ENCODE results near the gene TPX2.
A peak's percentile ranks its signal among the peaks of the same experiment; 100 is the strongest.
"Not testable (repeated sequence)": the region's sequence is repeated elsewhere in the genome, so short reads cannot be mapped to it uniquely, and the experiment has no call there.

TPX2 gene

DNA sequence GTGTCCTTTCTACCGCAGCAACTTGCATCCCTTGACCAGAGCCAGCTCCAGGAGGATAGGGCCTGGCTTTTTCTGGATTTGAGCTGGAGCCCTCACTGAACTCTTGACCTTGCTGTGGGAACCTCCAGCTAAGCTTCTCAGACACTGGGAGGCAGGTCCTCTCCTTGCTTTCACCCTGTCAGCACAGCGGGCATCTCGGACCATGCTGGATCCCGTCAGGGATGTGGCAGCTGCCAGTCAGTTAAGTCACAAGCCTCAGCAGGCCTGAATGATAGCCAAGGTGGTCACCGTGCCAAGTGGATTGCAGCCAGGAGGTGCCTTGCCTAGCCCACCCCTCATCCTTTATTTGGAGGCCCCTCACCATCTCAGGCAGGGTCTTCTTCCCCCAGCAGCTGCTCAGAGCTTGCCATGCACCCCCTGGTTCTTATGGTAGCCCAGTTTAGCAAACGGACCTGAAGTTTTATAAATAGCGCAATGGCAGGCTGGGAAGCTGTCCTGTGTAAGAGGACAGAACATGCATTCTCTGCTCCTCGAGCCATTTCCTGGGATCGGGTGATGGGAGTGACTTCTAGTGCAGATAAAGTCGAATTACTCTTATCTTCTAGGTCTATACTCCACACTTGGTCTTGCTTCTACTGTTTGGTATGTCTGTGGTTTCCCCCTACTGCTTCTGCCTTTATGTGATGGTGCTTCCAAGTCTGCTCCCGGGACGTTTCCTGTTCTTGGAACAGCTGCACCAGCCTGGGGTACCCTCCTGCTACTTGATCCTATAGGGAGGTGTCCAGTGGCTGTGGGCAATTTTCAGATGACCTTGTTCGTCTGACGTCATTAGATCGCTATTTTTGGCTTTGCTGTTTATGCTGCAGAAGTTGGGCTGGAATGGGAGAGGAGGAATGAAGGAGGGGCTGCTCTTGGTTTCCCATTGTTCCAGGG lies 73.0 kb downstream of the TPX2 start:
- FAIRE-seq (peak; percentile 97), DNase-seq (ENCODE audit: insufficient read length, low spot score) (peak; percentile 92)

DNA sequence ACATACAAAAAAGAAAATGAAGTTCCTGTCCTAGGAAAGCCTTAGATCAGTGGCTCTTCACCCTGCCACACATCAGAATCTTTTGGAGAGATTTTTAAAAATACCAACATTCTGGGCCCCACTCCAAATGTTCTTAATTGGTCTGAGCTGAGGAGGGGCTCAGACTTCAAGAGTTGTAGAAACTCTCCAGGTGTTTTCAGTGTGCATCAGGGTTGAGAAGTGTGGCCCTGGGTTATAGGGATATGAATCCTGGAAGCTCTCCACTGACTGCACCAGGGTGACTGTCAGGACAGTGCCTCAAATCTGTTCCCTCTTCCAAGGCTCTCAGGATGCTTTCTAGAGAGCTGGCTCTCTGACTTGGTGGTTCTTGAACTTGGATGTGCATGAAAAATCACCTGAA lies 74.5 kb downstream of the TPX2 start:
- DNase-seq (ENCODE audit: insufficient read length, low spot score), result no peak
- no peak for FAIRE-seq

DNA sequence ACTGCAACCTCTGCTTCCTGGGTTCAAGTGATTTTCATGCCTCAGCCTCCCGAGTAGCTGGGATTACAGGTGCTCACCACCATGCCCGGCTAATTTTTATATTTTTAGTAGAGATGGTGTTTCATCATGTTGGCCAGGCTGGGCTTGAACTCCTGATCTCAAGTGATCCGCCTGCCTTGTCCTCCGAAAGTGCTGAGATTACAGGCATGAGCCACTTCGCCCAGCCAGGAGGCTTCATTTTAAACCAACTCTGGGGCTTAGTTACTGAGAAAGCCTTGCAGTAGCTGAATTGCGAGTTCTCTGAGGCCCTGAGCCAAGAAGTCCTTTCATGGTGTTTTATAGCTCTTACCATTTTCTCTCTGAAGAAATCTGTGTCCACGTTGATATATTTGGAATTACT lies 75.1 kb downstream of the TPX2 start:
- not testable (repeated sequence) for DNase-seq (ENCODE audit: insufficient read length, low spot score); FAIRE-seq

DNA sequence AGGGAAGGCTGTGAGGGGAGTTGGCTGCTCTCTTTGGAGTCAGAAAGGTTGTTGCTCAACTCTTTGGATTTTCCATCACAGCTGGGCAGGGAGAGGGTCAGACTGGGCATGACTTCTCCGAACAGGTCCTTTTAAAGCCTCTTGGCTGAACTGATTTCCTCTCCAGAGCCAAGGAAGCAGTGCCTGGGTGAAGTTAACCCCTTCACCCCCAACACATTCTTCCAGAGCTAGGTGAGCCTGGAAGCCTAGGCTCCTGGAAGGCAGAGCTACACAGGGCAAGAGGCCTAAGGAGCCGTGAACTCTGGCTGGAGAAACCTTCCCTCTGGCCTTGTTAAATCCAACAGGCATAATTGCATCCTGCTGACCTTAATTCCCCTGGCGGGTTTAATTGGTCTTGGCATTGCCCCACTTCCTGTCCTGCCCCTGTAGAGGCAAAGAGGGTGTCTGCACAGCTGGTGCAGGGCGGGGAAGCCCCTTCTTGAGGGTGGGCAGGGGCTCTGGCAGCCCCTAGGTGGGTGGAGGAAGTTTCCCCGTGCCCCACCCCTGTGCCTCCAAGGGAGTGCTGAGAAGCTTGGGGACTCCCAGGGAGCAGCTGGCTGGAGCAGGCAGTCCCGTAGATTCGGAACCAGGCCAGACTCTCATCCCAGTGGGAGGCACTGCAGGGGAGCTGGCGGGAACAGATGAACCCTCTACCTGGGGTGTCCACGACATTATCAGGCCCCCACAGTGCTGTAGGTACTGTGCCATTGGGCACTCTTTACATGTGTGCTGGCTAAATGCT lies 76.5 kb downstream of the TPX2 start:
- DNase-seq (ENCODE audit: insufficient read length, low spot score) (peak; percentile 38), FAIRE-seq (no peak)

DNA sequence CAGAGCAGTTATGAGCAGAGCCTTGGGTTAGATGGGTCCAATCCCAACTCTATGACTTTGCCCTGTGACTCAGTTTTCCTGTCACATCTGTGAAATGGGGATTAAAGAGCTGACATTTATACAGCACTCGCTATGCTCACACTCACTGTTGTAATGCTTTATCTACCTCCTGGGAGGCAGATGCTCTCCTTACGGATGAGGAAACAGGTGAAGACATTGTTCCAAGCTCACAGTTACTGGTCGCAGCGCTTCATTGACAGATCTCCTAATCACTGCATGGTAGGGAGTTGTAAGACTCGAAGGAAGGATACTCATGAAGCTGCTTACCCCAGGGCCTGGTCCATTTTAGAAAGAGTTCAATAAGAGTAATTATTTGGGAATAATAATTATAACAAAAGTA lies 77.1 kb downstream of the TPX2 start:
- DNase-seq (ENCODE audit: insufficient read length, low spot score) (no peak), FAIRE-seq (no peak)

DNA sequence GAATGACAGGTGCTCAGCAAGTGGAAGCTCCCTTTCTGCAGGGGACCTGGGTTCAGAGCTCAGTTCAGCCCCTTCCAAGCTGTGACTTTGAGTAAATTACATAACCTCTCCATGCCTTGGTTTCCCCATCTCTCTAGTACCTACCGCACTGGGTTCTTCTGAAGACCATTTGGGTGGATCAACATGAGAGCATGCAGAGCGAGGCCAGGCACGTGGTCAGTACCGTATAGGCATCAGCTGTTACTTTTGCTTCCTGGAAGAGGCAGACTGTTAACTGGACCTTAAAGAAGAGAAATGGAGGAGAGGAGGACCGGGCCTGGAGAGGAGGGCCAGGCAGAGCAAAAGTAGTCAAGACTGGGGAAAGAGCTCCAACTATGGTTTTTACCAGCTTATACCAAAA lies 78.4 kb downstream of the TPX2 start:
- no peak for DNase-seq (ENCODE audit: insufficient read length, low spot score)
- no peak for FAIRE-seq

DNA sequence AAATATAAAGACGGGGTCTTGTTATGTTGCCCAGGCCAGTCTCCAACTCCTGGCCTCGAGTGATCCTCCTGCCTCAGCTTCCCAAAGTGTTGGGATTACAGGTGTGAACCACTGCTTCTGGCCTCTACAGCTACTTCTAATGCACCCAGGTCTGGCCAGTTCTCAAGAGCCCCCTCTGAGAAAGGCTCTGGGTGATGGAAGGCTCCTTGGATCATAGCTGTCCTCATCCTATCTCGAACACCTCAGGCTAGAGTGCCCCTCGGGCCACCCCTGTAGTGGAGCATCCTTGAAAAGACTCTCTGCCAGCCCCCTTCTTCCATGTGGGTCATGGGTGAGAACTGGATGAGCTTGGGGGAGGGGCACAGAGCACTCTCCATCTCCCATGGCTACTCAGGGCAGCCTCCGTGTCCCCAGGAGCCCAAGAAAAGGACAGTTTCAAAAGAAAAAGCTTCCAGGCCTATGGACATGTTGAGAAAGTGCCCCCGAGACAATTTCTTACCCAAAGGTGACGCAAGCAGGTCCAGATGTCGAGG lies 79.4 kb downstream of the TPX2 start:
- DNase-seq (ENCODE audit: insufficient read length, low spot score), result no peak
- FAIRE-seq, result no peak

DNA sequence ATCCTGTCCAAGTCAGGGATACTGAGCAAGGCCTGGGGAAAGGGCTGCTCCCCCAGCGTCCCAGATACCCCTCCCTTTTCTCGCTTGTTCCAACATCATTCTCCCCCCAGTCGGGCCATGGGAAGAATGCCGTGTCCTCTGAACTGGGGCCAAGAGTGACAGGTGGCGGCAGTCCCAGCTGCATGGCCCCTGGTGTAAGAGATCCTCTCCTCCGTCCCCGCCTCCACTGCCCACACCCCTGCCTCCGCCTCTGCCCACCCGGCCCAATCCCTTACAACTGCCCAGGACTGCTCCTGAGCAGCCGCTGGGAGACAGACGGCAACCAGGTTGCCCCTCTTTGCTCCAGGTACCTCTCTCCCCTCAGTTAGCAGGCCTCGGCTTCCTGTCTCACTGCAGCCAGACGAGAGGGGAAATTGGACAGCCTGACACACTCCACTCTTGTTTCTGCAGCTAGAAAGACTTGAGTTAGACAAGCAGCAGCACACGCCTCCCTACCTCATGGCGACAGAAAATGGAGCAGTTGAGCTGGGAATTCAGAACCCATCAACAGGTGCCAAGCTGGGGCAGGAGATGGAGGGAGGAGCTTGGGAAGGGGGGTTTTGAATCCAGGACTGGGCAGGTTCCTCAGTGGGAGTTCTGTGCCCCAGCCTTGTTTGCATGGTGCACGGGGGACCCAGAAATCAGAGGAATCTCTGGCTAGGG lies 80.1 kb downstream of the TPX2 start, which contains the start of gene MYLK2:
Gene MYLK2, plus strand, starts transcription at position 274 of the 702 bp plus-strand sequence. Its CDS starts 225 bp downstream, at position 499.
- DNase-seq (ENCODE audit: insufficient read length, low spot score), result no peak
- FAIRE-seq, result no peak

DNA sequence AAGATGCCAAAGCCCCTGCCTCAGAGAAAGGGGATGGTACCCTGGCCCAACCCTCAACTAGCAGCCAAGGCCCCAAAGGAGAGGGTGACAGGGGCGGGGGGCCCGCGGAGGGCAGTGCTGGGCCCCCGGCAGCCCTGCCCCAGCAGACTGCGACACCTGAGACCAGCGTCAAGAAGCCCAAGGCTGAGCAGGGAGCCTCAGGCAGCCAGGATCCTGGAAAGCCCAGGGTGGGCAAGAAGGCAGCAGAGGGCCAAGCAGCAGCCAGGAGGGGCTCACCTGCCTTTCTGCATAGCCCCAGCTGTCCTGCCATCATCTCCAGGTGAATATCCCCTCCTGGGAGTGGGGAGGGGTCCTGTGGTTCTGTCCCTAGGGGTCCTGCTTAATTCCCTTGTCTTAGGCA lies 81.1 kb downstream of the TPX2 start:
- no peak for DNase-seq (ENCODE audit: insufficient read length, low spot score)
- no peak for FAIRE-seq

DNA sequence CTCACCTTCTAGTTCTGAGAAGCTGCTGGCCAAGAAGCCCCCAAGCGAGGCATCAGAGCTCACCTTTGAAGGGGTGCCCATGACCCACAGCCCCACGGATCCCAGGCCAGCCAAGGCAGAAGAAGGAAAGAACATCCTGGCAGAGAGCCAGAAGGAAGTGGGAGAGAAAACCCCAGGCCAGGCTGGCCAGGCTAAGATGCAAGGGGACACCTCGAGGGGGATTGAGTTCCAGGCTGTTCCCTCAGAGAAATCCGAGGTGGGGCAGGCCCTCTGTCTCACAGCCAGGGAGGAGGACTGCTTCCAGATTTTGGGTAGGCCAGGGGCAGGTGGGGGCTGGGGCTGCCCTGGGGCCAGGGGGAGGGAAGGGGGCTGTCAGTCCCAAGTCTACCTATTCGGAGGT lies 82.3 kb downstream of the TPX2 start:
- no peak for FAIRE-seq

DNA sequence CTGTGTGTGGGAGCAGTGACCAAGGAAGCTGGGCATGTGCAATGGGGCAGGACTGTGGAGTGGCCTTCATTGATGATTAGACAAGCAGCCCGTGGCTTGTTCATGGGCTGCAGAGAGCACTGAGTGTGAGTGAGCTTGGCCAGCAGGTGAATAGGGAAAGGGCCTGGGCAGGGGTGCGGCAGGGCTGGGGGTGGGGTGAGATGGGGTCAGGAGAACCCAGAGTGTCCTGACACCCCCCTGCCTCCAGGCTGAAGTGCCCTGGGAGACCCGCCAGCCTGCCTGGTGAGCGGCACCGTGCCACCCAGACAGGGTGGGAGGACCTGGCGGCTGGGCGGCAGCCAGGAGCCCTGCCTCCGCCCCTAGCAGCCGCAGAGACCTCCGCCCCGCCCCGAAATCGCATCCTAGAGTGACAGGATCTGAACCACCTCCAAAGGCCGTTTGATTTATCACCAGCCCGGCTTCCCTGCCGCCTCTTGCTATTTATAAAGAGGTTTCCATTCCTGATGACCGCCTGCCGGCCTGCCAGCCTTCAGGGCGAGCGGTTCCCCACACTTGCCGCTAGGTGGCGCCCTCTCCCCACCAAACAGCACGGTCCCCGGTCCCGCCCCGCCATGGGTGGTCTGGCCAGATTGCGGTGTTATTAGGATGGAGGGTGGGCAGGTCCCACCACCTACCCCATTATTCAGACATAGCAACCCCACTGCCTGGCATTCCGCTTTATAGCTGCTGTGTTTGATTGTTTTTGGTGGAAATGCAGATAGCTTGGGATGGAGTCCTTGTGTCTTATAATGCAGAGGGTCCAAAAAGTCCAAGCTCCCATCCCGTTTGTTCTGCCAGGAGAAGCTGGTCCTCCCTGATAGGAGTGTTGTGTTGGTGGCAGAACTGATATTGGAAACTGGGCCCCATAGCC lies 83.6 kb downstream of the TPX2 start:
- FAIRE-seq (peak; percentile 62), DNase-seq (ENCODE audit: insufficient read length, low spot score) (peak; percentile 86)

More for the DNA sequence above, 82.3 kb downstream of the TPX2 start:
- no peak for DNase-seq (ENCODE audit: insufficient read length, low spot score)

DNA sequence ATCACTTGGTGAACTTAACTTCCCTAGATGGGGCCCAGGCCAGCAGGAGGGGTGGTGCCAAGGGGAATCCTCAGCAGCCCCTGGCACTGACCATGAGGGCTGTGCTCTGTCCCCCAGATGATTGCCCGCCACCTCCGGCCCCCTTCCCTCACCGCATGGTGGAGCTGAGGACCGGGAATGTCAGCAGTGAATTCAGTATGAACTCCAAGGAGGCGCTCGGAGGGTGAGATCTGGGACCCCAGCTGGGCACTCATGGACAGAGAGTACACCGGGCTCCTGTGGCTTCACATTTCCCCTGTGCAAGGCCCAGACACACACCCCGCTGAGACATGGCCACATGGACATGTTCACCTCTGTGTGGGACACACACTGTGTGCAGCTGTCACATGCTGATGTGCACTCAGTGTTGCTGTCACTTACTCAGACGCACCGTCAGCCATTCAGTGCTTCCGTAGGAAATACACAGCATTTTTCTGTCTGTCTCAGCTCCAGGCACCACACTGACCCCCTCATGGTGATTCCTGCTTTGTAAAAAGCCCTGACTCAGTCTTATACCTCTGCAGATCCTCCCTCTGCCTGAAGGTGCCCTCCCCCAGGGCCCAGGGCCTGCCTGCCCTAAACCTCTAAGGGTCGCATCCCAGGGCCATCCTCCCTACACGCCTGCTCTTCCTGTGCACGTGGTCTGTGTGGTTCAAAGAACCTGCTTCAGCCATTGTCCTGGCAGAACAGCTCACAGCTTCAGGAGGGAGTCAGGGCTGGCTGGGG lies 84.5 kb downstream of the TPX2 start:
- no peak for DNase-seq (ENCODE audit: insufficient read length, low spot score)
- no peak for FAIRE-seq

DNA sequence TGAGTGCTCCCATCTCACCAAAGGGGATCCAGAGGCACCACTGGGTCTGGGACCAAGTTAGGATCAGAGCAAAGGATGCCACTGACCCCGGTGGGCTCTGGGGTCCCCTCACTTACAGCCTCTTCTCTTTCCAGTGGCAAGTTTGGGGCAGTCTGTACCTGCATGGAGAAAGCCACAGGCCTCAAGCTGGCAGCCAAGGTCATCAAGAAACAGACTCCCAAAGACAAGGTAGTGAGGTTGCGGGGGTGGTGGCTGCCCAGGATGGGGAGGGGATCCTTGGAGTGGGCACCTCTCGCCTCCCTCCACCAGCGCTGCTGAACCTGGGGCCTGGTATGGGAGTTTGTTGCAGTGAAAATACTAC lies 85.0 kb downstream of the TPX2 start:
- DNase-seq (ENCODE audit: insufficient read length, low spot score), result no peak
- FAIRE-seq, result no peak

DNA sequence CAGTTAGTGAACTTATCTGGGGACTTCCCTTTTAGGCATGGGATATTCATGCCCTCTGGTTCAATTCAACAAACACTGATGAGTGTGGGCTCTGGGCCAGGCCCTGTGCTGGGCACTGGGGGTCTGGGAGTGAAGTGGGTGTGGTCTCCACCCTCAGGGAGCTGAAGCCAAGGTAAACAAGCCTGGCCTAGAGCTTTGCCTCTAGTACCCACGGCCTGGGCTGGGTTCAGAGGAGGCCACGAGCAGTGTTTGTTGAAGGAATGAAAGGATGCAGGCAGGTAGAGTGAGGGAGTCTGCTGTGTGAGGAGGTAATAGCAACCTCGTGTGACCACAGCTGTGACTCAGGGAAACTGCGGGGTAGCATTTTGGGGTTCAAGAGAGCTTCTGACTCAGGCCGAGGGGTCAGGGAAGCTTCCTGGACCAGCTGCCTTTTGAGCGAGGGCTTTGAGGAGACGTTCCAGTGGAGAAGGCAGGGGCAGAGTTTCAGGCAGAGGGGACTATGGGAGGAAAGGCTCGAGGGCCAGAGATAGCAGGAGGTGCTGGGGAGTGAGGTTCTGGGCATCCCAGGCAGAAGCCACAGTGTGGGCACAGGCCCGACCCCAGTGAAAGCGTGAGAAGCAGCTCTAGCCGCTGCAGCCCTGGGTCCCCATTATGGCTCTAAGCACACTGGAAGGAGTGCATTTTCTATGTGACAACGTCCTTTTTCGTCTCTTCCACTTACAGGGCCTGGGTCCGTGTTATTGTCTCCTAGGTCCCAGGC lies 85.6 kb downstream of the TPX2 start:
- FAIRE-seq (no peak), DNase-seq (ENCODE audit: insufficient read length, low spot score) (no peak)

DNA sequence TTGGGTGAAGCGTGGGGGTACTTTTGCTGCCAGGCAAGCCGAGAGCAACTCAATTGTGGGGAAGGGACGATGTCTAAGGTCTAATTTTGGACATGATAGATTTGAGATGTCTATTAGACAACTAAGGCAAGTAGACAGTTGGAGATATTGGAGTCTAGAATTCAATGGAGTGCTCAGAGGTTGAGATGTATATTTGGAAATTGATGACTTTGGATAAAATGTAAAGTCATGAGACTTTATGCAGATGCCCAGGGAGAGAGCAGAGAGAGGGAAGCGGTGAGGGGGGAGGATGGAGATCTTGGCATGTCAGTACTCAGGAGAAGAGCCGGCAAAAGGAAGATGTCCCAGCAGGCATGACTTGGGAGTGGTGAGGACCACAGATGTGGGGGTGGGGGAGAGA lies 87.0 kb downstream of the TPX2 start:
- DNase-seq (ENCODE audit: insufficient read length, low spot score), result no peak
- FAIRE-seq, result no peak

DNA sequence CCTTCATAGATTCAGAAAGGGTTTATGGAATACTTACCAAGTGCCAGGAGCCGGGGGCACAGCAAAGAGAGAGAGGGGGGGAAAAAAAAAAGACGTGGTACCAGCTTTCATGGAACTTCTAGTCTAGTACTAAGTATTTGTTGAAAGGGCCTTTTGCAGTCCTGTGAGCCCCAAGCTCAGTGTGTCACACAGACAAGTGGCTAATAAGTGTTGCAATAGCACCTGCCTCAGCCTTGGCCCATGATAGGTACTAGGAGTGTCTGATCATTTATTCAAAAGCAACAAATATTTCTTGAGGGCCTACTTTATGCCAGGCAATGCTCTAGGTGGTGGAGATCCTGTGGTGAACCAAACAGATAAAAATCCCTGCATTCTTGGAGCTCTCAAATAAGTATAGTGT lies 88.0 kb downstream of the TPX2 start:
- no peak for FAIRE-seq
- DNase-seq (ENCODE audit: insufficient read length, low spot score), result no peak

DNA sequence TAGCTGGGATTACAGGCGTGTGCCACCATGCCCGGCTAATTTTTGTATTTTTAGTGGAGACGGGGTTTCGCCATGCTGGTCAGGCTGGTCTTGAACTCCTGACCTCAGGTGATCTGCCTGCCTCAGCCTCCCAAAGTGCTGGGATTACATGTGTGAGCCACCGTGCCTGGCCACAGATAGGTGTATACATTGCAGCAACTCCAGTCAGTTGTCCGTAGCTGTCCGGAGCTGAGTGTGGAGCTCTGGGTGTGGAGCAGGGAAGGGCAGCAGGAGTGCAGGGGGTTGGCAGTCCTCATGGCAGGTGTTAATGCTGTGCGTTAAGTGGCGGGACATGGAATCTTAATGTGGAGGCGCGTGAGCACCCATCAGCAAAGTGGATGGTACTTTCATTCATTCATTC lies 88.9 kb downstream of the TPX2 start:
- not testable (repeated sequence) for DNase-seq (ENCODE audit: insufficient read length, low spot score); FAIRE-seq

DNA sequence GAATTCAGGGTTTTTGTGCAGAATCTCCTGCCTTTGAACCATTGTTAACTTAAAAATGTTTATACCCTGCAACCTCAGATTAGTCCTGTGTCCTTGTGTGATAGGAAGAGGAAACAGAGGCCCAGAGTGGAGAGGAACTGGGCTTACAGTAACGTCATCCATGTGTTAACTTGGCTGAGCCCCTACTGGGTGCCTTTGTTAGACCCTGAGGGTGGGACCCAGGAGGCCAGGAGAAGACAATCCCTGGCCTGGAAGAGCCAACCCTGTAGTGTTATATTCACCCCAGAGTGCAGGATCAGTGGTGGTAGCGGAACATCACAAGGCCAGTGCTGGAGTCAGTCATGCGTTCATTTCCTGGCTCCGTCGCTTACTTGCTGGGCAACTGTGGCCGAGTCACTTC lies 90.6 kb downstream of the TPX2 start:
- no peak for FAIRE-seq
- no peak for DNase-seq (ENCODE audit: insufficient read length, low spot score)

All from HTR-8/SVneo (cell line).